ENCODE measurements around the gene C11orf86.

- no peak for TF ChIP-seq POLR2A (IDR thresholded peaks at IDR 0.05; ENCODE audit: low read length)
- TF ChIP-seq GATA1 (IDR thresholded peaks at IDR 0.05; ENCODE audit: low read depth, low read length), result no peak
These were observed 4.2 kb upstream of the C11orf86 start for GRCh38 chr11:66970807-66971442.
